A549 (cell line): ENCODE results near the gene AIRE. TPM values are rescaled to one million over a fixed set of nuclear protein-coding genes. Genes with fewer than 3 reads are reported as not detected.

Experiments
- ATAC-seq, 2 experiments: fragments of 200-7000 bp in 1 of 2; fragments of >200 bp in 1 of 2; cut with Nextera tagmentation in 1 of 2; cut with Tn5 transposase in 1 of 2; 3 replicates each; pipeline versions ENCODE4 v1.8.0 to v1.9.1; 2018 to 2020; ENCODE audit warnings: mild to moderate bottlenecking in 1 of 2, moderate library complexity in 1 of 2
- CTCF ChIA-PET: fragments of 300-600 bp; sonication (Branson Sonifier 250); formaldehyde crosslinking; extraction: SDS; loops from one replicate; lab custom pipeline; 2021; ENCODE audit warnings: antibody characterized with exemption, inconsistent platforms; lab: Yijun Ruan, JAX
- POLR2A ChIA-PET: fragments of 350-600 bp; formaldehyde crosslinking; extraction: SDS; loops from one replicate; lab custom pipeline; 2021; ENCODE audit warnings: antibody characterized with exemption, inconsistent platforms; lab: Yijun Ruan, JAX
- DNase-seq, 2 experiments: peaks; one replicate each; pipeline versions ENCODE4 v3.0.0 to v3.0.0-alpha.2; 2011 to 2016; ENCODE audit warnings: low read depth in 1 of 2, low spot score in 1 of 2
- FAIRE-seq: peaks from 2 replicates; lab custom pipeline; 2011; peaks lifted over from hg19 to GRCh38; lab: Jason Lieb, UNC
- H3K27ac ChIP-seq, 2 experiments: fragments of >200 bp; sonication (Bioruptor Twin); formaldehyde crosslinking; 3 replicates each; pipeline ENCODE4 v1.5.1; 2016 to 2017
- H3K4me1 ChIP-seq: fragments of >200 bp; sonication (Bioruptor Twin); formaldehyde crosslinking; 3 replicates; pipeline ENCODE4 v1.6.1; 2016
- H3K4me2 ChIP-seq: fragments of >200 bp; sonication (Bioruptor Twin); formaldehyde crosslinking; 3 replicates; pipeline ENCODE4 v1.6.1; 2016
- H3K4me3 ChIP-seq: fragments of >200 bp; sonication (Bioruptor Twin); formaldehyde crosslinking; 3 replicates; pipeline ENCODE4 v1.5.1; 2016
- H3K9me3 ChIP-seq: fragments of >200 bp; sonication (Bioruptor Twin); formaldehyde crosslinking; 3 replicates; pipeline ENCODE4 v1.6.1; 2016
- BHLHE40 ChIP-seq: IDR thresholded peaks from 2 replicates; pipeline ENCODE4 v1.6.1; 2012; ENCODE audit warnings: low read depth, low read length, inconsistent platforms
- CHD4 ChIP-seq: fragments of 200-600 bp; sonication (generic); IDR thresholded peaks from 2 replicates; pipeline ENCODE4 v1.6.1; 2016; ENCODE audit warnings: antibody characterized with exemption, mild to moderate bottlenecking, borderline replicate concordance
- CTCF ChIP-seq: fragments of >200 bp; sonication (Bioruptor Twin); formaldehyde crosslinking; IDR thresholded peaks from 3 replicates; pipeline ENCODE4 v1.5.1; 2016
- E2F6 ChIP-seq: IDR thresholded peaks from 2 replicates; pipeline ENCODE4 v1.6.1; 2012; ENCODE audit warnings: low read depth, borderline replicate concordance
- EHF ChIP-seq: fragments of 250-450 bp; sonication (Bioruptor Pico); IDR thresholded peaks from 2 replicates; pipeline ENCODE4 v1.5.0; 2020; ENCODE audit warnings: mild to moderate bottlenecking
- EHMT2 ChIP-seq: fragments of 200-600 bp; sonication (generic); IDR thresholded peaks from 2 replicates; pipeline ENCODE4 v1.6.1; 2016; ENCODE audit warnings: antibody characterized with exemption, low read depth, mild to moderate bottlenecking, moderate library complexity
- EP300 ChIP-seq, 2 experiments: fragments of >200 bp; sonication (Bioruptor Twin); formaldehyde crosslinking; IDR thresholded peaks; 2 replicates in 1 of 2; 3 replicates in 1 of 2; pipeline ENCODE4 v1.6.1; 2016 to 2017
- FOSB ChIP-seq: fragments of 250-450 bp; sonication (Bioruptor Pico); IDR thresholded peaks from 2 replicates; pipeline ENCODE4 v1.5.0; 2020; ENCODE audit warnings: mild to moderate bottlenecking, moderate library complexity
- FOSL2 ChIP-seq, 2 experiments: fragments of 450-650 bp in 1 of 2; fragments of >200 bp in 1 of 2; sonication (Bioruptor Twin) in 1 of 2; formaldehyde crosslinking; IDR thresholded peaks; 2 replicates each; pipeline versions ENCODE4 v1.5.0 to v1.6.1; 2016 to 2020; ENCODE audit warnings: mild to moderate bottlenecking in 1 of 2, moderate library complexity in 1 of 2
- HDAC2 ChIP-seq: fragments of 200-600 bp; sonication (generic); IDR thresholded peaks from 2 replicates; pipeline ENCODE4 v1.6.1; 2016
- HEYL ChIP-seq: fragments of 250-450 bp; sonication (Bioruptor Pico); IDR thresholded peaks from 2 replicates; pipeline ENCODE4 v1.8.0; 2021; ENCODE audit warnings: mild to moderate bottlenecking, moderate library complexity
- HMGXB4 ChIP-seq: fragments of 250-450 bp; sonication (Bioruptor Pico); IDR thresholded peaks from 2 replicates; pipeline ENCODE4 v1.5.0; 2021; ENCODE audit warnings: mild to moderate bottlenecking, moderate library complexity, borderline replicate concordance
- HOXB13 ChIP-seq: fragments of 250-450 bp; sonication (Bioruptor Pico); IDR thresholded peaks from 2 replicates; pipeline ENCODE4 v1.5.0; 2020; ENCODE audit warnings: low read depth, mild to moderate bottlenecking, moderate library complexity
- JUNB ChIP-seq: fragments of >200 bp; sonication (Bioruptor Twin); formaldehyde crosslinking; IDR thresholded peaks from 2 replicates; pipeline ENCODE4 v1.6.1; 2016
- KDM1A ChIP-seq: fragments of 200-600 bp; sonication (generic); IDR thresholded peaks from 2 replicates; pipeline ENCODE4 v1.6.1; 2016; ENCODE audit warnings: low read depth, mild to moderate bottlenecking
- KDM5A ChIP-seq: fragments of 200-600 bp; sonication (generic); IDR thresholded peaks from 2 replicates; pipeline ENCODE4 v1.6.1; 2016; ENCODE audit warnings: antibody characterized with exemption, mild to moderate bottlenecking
- MAX ChIP-seq: IDR thresholded peaks from 2 replicates; pipeline ENCODE4 v1.6.1; 2012
- MYC ChIP-seq: IDR thresholded peaks from 2 replicates; pipeline ENCODE4 v1.6.1; 2012; ENCODE audit warnings: mild to moderate bottlenecking, inconsistent platforms, low read length, improper control_type of control experiment, borderline replicate concordance
- NFE2L2 ChIP-seq: fragments of 150-350 bp; conservative IDR thresholded peaks from 2 replicates; pipeline ENCODE4 v1.6.1; 2014; ENCODE audit warnings: low read length
- NPAS2 ChIP-seq: fragments of 250-450 bp; sonication (Bioruptor Pico); IDR thresholded peaks from 2 replicates; pipeline ENCODE4 v1.8.0; 2022; ENCODE audit warnings: mild to moderate bottlenecking, moderate library complexity, borderline replicate concordance
- POLR2AphosphoS2 ChIP-seq: conservative IDR thresholded peaks from 2 replicates; pipeline ENCODE4 v1.6.1; 2012; ENCODE audit warnings: low read length, improper control_type of control experiment, inconsistent platforms
- RAD21 ChIP-seq, 2 experiments: fragments of >200 bp in 1 of 2; sonication (Bioruptor Twin) in 1 of 2; formaldehyde crosslinking in 1 of 2; IDR thresholded peaks in 1 of 2; conservative IDR thresholded peaks in 1 of 2; 2 replicates in 1 of 2; 3 replicates in 1 of 2; pipeline ENCODE4 v1.6.1; 2012 to 2018; ENCODE audit warnings: inconsistent platforms in 1 of 2
- RARB ChIP-seq: fragments of 250-450 bp; sonication (Bioruptor Pico); IDR thresholded peaks from 2 replicates; pipeline ENCODE4 v1.8.0; 2021; ENCODE audit warnings: mild to moderate bottlenecking, moderate library complexity
- RCOR1 ChIP-seq: fragments of 150-350 bp; IDR thresholded peaks from 2 replicates; pipeline ENCODE4 v1.6.1; 2014; ENCODE audit warnings: antibody characterized with exemption, low read length, low read depth
- RFX5 ChIP-seq: fragments of 450-650 bp; IDR thresholded peaks from 2 replicates; pipeline ENCODE4 v1.7.1; 2014; ENCODE audit warnings: antibody characterized with exemption, mild to moderate bottlenecking, moderate library complexity
- TFCP2L1 ChIP-seq: fragments of 250-450 bp; sonication (Bioruptor Pico); IDR thresholded peaks from 2 replicates; pipeline ENCODE4 v1.5.0; 2021; ENCODE audit warnings: mild to moderate bottlenecking
- TP53 ChIP-seq: fragments of 250-450 bp; sonication (Bioruptor Pico); IDR thresholded peaks from 2 replicates; pipeline ENCODE4 v1.5.0; 2021; ENCODE audit warnings: mild to moderate bottlenecking, moderate library complexity
- ZC3H11A ChIP-seq: fragments of 450-650 bp; IDR thresholded peaks from 2 replicates; pipeline ENCODE4 v1.6.1; 2014; ENCODE audit warnings: antibody characterized with exemption, mild to moderate bottlenecking
- ZFP36 ChIP-seq: fragments of 450-650 bp; IDR thresholded peaks from 2 replicates; pipeline ENCODE4 v1.6.1; 2014; ENCODE audit warnings: borderline replicate concordance; ENCODE audit not compliant: partially characterized antibody
- WGBS: methylation state at CpG from one replicate; pipeline ENCODE4 v1.1.6; 2017; ENCODE audit errors: missing lambda C conversion rate; 5-methylcytosine and 5-hydroxymethylcytosine counted together
- polyA plus RNA-seq, 4 experiments: library from polyadenylated mRNA; depleted of rRNA in 3 of 4; stranded (reverse); fragments of >200 nt; fragmentation: RNase III in 1 of 4; extraction: RNeasy Plus Mini Kit Qiagen cat#74134 plus additional on column Dnase treatment in 1 of 4; gene quantifications; 2 replicates in 3 of 4; 3 replicates in 1 of 4; pipeline ENCODE4 v1.2.3, GENCODE V29; 2011 to 2017

Gene AIRE
- polyA plus RNA-seq, 2 of the 4 experiments (the other 2 are of a cell fraction) = not detected

- 84% methylated on average over 5 of the region's 16 CpGs for WGBS
- H3K4me3 ChIP-seq = no peak overlapping the region
- ATAC-seq = no peak
- no peak for FAIRE-seq
- no peak for TF ChIP-seq HDAC2
- TF ChIP-seq CTCF = no peak
- no peak for TF ChIP-seq NPAS2 (CRISPR knock-in tag)
- TF ChIP-seq HEYL (CRISPR knock-in tag) = no peak
- TF ChIP-seq BHLHE40 = no peak
- TF ChIP-seq RAD21 (conservative IDR thresholded peaks at IDR 0.05 in 1 of 2, IDR thresholded peaks at IDR 0.05 in 1 of 2) = no peak
- TF ChIP-seq HOXB13 = no peak
- TF ChIP-seq KDM1A = no peak
- TF ChIP-seq FOSL2 (IDR thresholded peaks at IDR 0.05) = no peak
- no peak for TF ChIP-seq FOSL2 (CRISPR knock-in tag; IDR thresholded peaks at IDR 0.05)
- TF ChIP-seq JUNB = no peak
- no peak for TF ChIP-seq TFCP2L1 (CRISPR knock-in tag)
- TF ChIP-seq NFE2L2 = no peak
- ChIA-PET POLR2A (no interaction called here), CTCF (interaction anchor here (1.3 kb wide), 1 partner anchor 21 kb away, joined by 3 read pairs; no protein-coding TSS in a partner anchor)
- no peaks in the 10 kb centered on the region for H3K9me3 ChIP-seq
- no peak overlapping the region for H3K27ac ChIP-seq
- H3K4me2 ChIP-seq = no peak overlapping the region
- H3K4me1 ChIP-seq = no peaks in the 10 kb centered on the region
- DNase-seq = no peak
Observed at GRCh38 chr21:44331209-44331608, 45.5 kb downstream of the AIRE start.

GRCh38 chr21:44331650-44332307 is 46.1 kb downstream of the AIRE start:
- no peak; a peak in 2 of 6 replicates for ATAC-seq

GRCh38 chr21:44332383-44332782 is 46.7 kb downstream of the AIRE start:
- WGBS = 85% methylated on average over 13 of the region's 17 CpGs
- Histone ChIP-seq H3K4me2 (no peak overlapping the region), H3K4me3 (no peak overlapping the region), H3K4me1 (no peaks in the 10 kb centered on the region), H3K9me3 (no peaks in the 10 kb centered on the region), H3K27ac (no peak overlapping the region)
- POLR2A ChIA-PET = no interaction called here
- ATAC-seq (no peak; a peak in 1 of 6 replicates), FAIRE-seq (no peak), DNase-seq (no peak)
- CTCF ChIA-PET = interaction anchor here (1.3 kb wide), 1 partner anchor 23 kb away, joined by 3 read pairs; no protein-coding TSS in a partner anchor
- no peak for TF ChIP-seq E2F6
- no peak for TF ChIP-seq HEYL (CRISPR knock-in tag)
- no peak for TF ChIP-seq EP300 (IDR thresholded peaks at IDR 0.05)
- no peak for TF ChIP-seq POLR2AphosphoS2
- TF ChIP-seq MYC = no peak
- no peak for TF ChIP-seq NFE2L2
- no peak for TF ChIP-seq MAX
- no peak for TF ChIP-seq RCOR1
- TF ChIP-seq FOSB (CRISPR knock-in tag) = no peak
- no peak for TF ChIP-seq HMGXB4 (CRISPR knock-in tag)
- TF ChIP-seq CTCF = no peak
- no peak for TF ChIP-seq EHMT2
- no peak for TF ChIP-seq CHD4
- TF ChIP-seq KDM5A = no peak
- no peak for TF ChIP-seq ZFP36
- no peak for TF ChIP-seq TP53 (CRISPR knock-in tag)
- TF ChIP-seq RARB = no peak
- TF ChIP-seq EHF (CRISPR knock-in tag) = no peak

More at GRCh38 chr21:44331650-44332307, 46.1 kb downstream of the AIRE start:
- TF ChIP-seq ZC3H11A (no peak), RFX5 (no peak)
- 68% methylated on average over 8 of the region's 20 CpGs for WGBS
- ChIA-PET POLR2A (no interaction called here), CTCF (interaction anchor here (1.3 kb wide), 1 partner anchor 22 kb away, joined by 3 read pairs; no protein-coding TSS in a partner anchor)
- Histone ChIP-seq H3K4me3 (no peak overlapping the region), H3K9me3 (no peaks in the 10 kb centered on the region), H3K4me2 (no peak overlapping the region), H3K27ac (no peak overlapping the region), H3K4me1 (no peaks in the 10 kb centered on the region)
- FAIRE-seq (no peak), DNase-seq (no peak)
